Gastrocnemius medialis (tissue), 4 donors: ENCODE results near the gene SH3BP2. TPM values are rescaled to one million over a fixed set of nuclear protein-coding genes. Genes with fewer than 3 reads are reported as not detected.

Experiments used
- ATAC-seq, 2 donors: fragments of 150-250 bp; one replicate each; pipeline ENCODE4 v1.9.1; 2016
- DNase-seq, 2 donors: peaks; one replicate each; pipeline ENCODE4 v3.0.0-alpha.2; 2019
- H3K27ac ChIP-seq, 4 donors: fragments of 200-600 bp; sonication (generic); 1 replicate in 1 of 4; 2 replicates in 3 of 4; pipeline ENCODE4 v1.5.1; 2016 to 2018; ENCODE audit warnings: mild to moderate bottlenecking in 2 of 4, moderate library complexity in 1 of 4
- H3K27me3 ChIP-seq, 3 donors: fragments of 200-600 bp; sonication (generic) in 2 of 3; 1 replicate in 1 of 3; 2 replicates in 2 of 3; pipeline versions ENCODE4 v1.5.1 to v1.6.0; 2016 to 2019; ENCODE audit warnings: mild to moderate bottlenecking in 1 of 3, moderate library complexity in 1 of 3
- H3K36me3 ChIP-seq, 2 donors: fragments of 200-600 bp; sonication (generic) in 1 of 2; one replicate each; pipeline ENCODE4 v1.5.1; 2017 to 2018
- H3K4me1 ChIP-seq, 2 donors: fragments of 200-600 bp; sonication (generic) in 1 of 2; one replicate each; pipeline ENCODE4 v1.5.1; 2016 to 2017; ENCODE audit warnings: mild to moderate bottlenecking in 2 of 2
- H3K4me3 ChIP-seq, 4 donors: fragments of 200-600 bp; sonication (generic) in 3 of 4; 1 replicate in 1 of 4; 2 replicates in 3 of 4; pipeline ENCODE4 v1.5.1; 2016 to 2019; ENCODE audit warnings: mild to moderate bottlenecking in 2 of 4
- H3K9me3 ChIP-seq, 3 donors: fragments of 200-600 bp; sonication (generic) in 2 of 3; 1 replicate in 1 of 3; 2 replicates in 2 of 3; pipeline ENCODE4 v1.5.1; 2016 to 2019
- POLR2A ChIP-seq, 2 donors: fragments of 450-650 bp; IDR thresholded peaks; one replicate each; pipeline ENCODE4 v1.6.1; 2017; ENCODE audit warnings: antibody characterized with exemption in 2 of 2, mild to moderate bottlenecking in 2 of 2, moderate library complexity in 2 of 2
- in situ Hi-C, 4 donors: fragments of 200-750 bp; cut with MboI; loops; one replicate each; pipeline versions ENCODE4 v1.15.0 to v1.8.0; 2017; ENCODE audit warnings: low sequenced_read_pairs in 4 of 4
- intact Hi-C: fragments of 100-400 bp; cut with DNase I; formaldehyde crosslinking; loops from one replicate; pipeline ENCODE4 v1.15.1; 2023; ENCODE audit warnings: low total_unique reads
- total RNA-seq, 4 donors: library from RNA; depleted of rRNA; stranded (reverse); fragments of >200 nt; gene quantifications; one replicate each; pipeline versions ENCODE4 v1.1.0 to v1.2.3, GENCODE V29; 2016
- TF ChIP-seq, protein P1 (sequence below), 5 experiments: fragments of 450-650 bp in 3 of 5; fragments of 200-600 bp in 2 of 5; sonication (generic) in 2 of 5; IDR thresholded peaks in 4 of 5; conservative IDR thresholded peaks in 1 of 5; 1 replicate in 4 of 5; 2 replicates in 1 of 5; pipeline ENCODE4 v1.5.1; 2016 to 2019; ENCODE audit warnings: antibody characterized with exemption in 5 of 5, mild to moderate bottlenecking in 3 of 5, moderate library complexity in 3 of 5

SH3BP2 gene
- total RNA-seq, 4 donors from 2014 or later = 4.8 to 21.5 (median 12.0) TPM

DNA sequence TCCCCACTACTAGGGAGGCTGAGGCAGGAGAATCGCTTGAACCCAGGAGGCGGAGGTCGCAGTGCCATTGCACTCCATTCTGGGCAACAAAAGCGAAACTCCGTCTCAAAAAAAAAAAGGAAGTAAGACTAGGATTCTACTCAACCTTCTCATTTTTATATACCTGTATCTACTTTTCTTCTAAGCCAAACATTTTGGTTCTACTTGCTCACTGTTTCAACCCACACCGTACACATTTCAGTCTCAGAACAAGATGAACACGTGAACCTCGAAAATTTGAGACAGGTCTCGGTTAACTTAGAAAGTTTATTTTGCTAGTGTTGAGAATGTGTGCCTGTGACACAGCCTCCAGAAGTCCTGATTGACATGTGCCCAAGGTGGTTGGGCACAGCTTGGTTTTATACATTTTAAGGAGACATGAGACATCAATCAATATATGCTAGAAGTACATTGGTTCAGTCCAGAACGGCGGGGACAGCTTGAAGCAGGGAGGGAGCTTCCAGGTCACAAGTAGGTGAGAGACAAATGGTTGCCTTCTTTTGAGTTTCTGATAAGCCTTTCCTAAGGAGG is 54.5 kb downstream of the SH3BP2 start:
- peaks cover 71 to 72% of the 10 kb centered on the region in 2 donors for H3K4me1 ChIP-seq
- intact Hi-C loops (no loop called here), in situ Hi-C loops (no loop called here)
- ATAC-seq = no peak
- no peaks in the 10 kb centered on the region for H3K36me3 ChIP-seq
- no peak for DNase-seq
- H3K27me3 ChIP-seq = no peaks in the 10 kb centered on the region
- H3K27ac ChIP-seq = peak overlapping the region; percentile 63 to 76 (median 70)
- no peak overlapping the region for H3K4me3 ChIP-seq
- H3K9me3 ChIP-seq = no peaks in the 10 kb centered on the region
- TF ChIP-seq, protein P1, sequence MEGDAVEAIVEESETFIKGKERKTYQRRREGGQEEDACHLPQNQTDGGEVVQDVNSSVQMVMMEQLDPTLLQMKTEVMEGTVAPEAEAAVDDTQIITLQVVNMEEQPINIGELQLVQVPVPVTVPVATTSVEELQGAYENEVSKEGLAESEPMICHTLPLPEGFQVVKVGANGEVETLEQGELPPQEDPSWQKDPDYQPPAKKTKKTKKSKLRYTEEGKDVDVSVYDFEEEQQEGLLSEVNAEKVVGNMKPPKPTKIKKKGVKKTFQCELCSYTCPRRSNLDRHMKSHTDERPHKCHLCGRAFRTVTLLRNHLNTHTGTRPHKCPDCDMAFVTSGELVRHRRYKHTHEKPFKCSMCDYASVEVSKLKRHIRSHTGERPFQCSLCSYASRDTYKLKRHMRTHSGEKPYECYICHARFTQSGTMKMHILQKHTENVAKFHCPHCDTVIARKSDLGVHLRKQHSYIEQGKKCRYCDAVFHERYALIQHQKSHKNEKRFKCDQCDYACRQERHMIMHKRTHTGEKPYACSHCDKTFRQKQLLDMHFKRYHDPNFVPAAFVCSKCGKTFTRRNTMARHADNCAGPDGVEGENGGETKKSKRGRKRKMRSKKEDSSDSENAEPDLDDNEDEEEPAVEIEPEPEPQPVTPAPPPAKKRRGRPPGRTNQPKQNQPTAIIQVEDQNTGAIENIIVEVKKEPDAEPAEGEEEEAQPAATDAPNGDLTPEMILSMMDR (IDR thresholded peaks at IDR 0.05 in 4 of 5, conservative IDR thresholded peaks at IDR 0.05 in 1 of 5) = no peak
- TF ChIP-seq POLR2A (IDR thresholded peaks at IDR 0.05) = no peak

GRCh38 chr4:2848449-2848848 is 55.6 kb downstream of the SH3BP2 start:
- no peak for TF ChIP-seq POLR2A (IDR thresholded peaks at IDR 0.05)
- TF ChIP-seq, protein P1 (IDR thresholded peaks at IDR 0.05 in 4 of 5, conservative IDR thresholded peaks at IDR 0.05 in 1 of 5) = no peak
- H3K4me1 ChIP-seq = peaks cover 75 to 76% of the 10 kb centered on the region in 2 donors
- in situ Hi-C loops = no loop called here
- ATAC-seq = peak; percentile 42 to 45
- H3K36me3 ChIP-seq = peaks cover 0 to 3% of the 10 kb centered on the region in 2 donors
- no peaks in the 10 kb centered on the region for H3K27me3 ChIP-seq
- peak overlapping the region; percentile 63 to 76 (median 70) for H3K27ac ChIP-seq
- DNase-seq = no peak
- H3K4me3 ChIP-seq = no peak overlapping the region
- intact Hi-C loops = no loop called here
- H3K9me3 ChIP-seq = no peaks in the 10 kb centered on the region

DNA sequence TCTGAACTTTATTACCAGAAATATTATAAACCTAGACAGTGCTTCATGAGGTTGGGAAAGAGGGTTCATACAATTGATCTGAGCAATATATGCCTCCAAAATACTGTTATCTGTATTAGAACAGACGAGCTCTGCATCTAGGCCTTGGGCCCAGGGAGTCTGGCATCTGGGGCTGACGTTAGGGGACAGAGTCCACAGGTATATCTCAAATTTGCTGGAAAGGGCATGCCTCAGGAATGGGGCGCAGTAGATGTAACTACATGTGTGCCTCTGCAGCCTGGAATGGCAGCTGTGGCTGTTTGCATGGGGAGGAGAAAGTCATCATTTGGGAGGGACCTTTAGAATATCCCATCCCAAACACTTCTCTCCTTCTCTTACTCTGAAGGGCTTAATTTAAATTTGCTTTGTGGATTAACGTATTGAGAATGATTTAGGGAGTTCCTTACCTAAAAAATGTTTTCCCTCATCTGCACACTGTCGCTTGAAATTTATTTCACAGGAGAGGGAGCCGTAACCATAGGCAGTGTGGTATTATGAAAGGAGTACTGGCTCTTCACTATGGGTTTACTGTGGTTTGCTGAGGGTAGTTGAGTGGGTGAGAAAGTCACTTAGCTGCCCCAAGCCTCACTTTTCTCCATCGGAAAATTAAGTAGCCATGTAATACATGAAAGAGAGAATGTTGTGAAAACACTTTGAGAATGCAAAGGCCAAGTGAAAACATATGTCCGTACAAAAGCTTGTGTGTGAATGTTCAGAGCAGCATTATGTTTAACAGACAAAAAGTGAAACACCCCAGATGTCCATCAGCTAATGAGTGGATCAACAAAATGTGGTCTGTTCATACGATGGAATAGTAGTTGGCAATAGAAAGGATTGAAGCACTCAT is 56.6 kb downstream of the SH3BP2 start:
- in situ Hi-C loops = no loop called here
- TF ChIP-seq POLR2A (IDR thresholded peaks at IDR 0.05) = no peak
- TF ChIP-seq, protein P1 (IDR thresholded peaks at IDR 0.05 in 4 of 5, conservative IDR thresholded peaks at IDR 0.05 in 1 of 5) = no peak
- H3K4me3 ChIP-seq = no peak overlapping the region
- no peaks in the 10 kb centered on the region for H3K27me3 ChIP-seq
- no peak for ATAC-seq
- no peaks in the 10 kb centered on the region for H3K9me3 ChIP-seq
- H3K4me1 ChIP-seq = peaks cover 85 to 86% of the 10 kb centered on the region in 2 donors
- H3K36me3 ChIP-seq = peaks cover 0 to 13% of the 10 kb centered on the region in 2 donors
- no peak for DNase-seq
- peak overlapping the region; percentile 63 to 76 (median 70) for H3K27ac ChIP-seq
- intact Hi-C loops = no loop called here

DNA sequence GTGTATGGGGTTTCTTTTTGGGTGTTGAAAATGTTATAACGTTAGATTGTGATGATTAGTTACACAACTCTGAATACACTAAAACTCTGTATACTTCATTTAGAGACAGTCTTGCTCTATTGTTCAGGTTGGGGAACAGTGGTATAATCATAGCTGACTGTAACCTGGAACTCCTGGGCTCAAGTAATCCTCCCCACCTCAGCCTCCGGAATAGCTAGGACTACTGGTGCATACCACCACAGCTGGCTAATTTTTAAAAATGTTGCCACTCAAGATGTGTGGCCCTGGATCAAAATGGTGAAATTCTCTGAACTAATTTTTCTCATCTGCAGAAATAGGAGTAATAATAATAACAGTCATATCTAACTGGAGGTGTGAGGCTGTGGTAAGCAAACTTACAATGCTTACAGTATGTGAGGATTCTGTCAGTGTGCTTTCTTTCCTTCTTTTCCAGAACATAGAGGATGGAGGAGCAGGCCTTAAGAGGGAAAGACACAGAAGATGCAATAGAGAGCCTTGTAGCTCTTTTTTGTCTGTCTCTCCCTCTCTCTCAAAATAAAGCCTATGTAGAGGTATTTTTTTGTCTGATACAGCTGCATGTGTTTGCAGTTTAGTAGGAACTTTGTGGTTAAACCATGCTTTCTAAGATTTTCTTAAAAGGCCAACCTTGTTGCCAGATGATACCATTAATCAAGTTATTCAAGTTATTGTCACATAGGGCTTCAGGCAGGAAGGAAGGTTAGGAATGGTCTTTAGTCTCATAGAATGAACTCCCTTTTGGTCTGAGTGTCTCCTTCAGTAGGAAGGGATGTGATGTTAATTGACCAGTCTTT is 58.3 kb downstream of the SH3BP2 start:
- Histone ChIP-seq H3K4me1 (peaks cover 86 to 91% of the 10 kb centered on the region in 2 donors), H3K27me3 (no peaks in the 10 kb centered on the region), H3K27ac (peak overlapping the region; percentile 16 to 84 (median 79)), H3K9me3 (no peaks in the 10 kb centered on the region), H3K4me3 (no peak overlapping the region), H3K36me3 (peaks cover 0 to 13% of the 10 kb centered on the region in 2 donors)
- DNase-seq (no peak), ATAC-seq (no peak)
- in situ Hi-C loops = no loop called here
- no peak for TF ChIP-seq POLR2A (IDR thresholded peaks at IDR 0.05)
- TF ChIP-seq, protein P1 (IDR thresholded peaks at IDR 0.05 in 4 of 5, conservative IDR thresholded peaks at IDR 0.05 in 1 of 5) = no peak
- intact Hi-C loops = no loop called here
